T1000 (cell line): Measurements from ENCODE around the gene RBBP8.

ENCODE experiments used
- DNase-seq: peaks from one replicate; lab custom pipeline; 2025; ENCODE audit warnings: mixed read lengths; lab: John Stamatoyannopoulos, UW

RBBP8 gene

GRCh38 chr18:23063502-23063901 lies 130.4 kb downstream of the RBBP8 start:
- no peak for DNase-seq

- DNase-seq: no peak
Observed at GRCh38 chr18:23065234-23065806, 132.2 kb downstream of the RBBP8 start.

GRCh38 chr18:23066060-23066459 lies 132.9 kb downstream of the RBBP8 start:
- no peak for DNase-seq

GRCh38 chr18:23066504-23067039 lies 133.4 kb downstream of the RBBP8 start:
- DNase-seq: no peak

GRCh38 chr18:23067236-23067635 lies 134.1 kb downstream of the RBBP8 start:
- no peak for DNase-seq

GRCh38 chr18:23068011-23068410 lies 134.9 kb downstream of the RBBP8 start:
- no peak for DNase-seq

- DNase-seq: no peak
Observed at GRCh38 chr18:23068570-23069310, 135.6 kb downstream of the RBBP8 start.

GRCh38 chr18:23069481-23069880 lies 136.4 kb downstream of the RBBP8 start:
- no peak for DNase-seq

GRCh38 chr18:23069898-23070297 lies 136.8 kb downstream of the RBBP8 start:
- no peak for DNase-seq

- DNase-seq: no peak
Observed at GRCh38 chr18:23071285-23071684, 138.2 kb downstream of the RBBP8 start.

GRCh38 chr18:23072079-23072478 lies 139.0 kb downstream of the RBBP8 start:
- DNase-seq: no peak

GRCh38 chr18:23073996-23074606 lies 141.0 kb downstream of the RBBP8 start:
- DNase-seq: no peak
